NT2/D1 (cell line): Measurements from ENCODE around the gene EBLN2.

Experiments
- DNase-seq: peaks from one replicate; pipeline ENCODE4 v3.0.0-alpha.2; 2011; ENCODE audit warnings: low read depth, low spot score
- H3K27me3 ChIP-seq: 2 replicates; pipeline ENCODE4 v1.6.0; 2011; ENCODE audit warnings: mild to moderate bottlenecking; ENCODE audit not compliant: insufficient read length, insufficient read depth
- H3K36me3 ChIP-seq: 2 replicates; pipeline ENCODE4 v1.6.1; 2011; ENCODE audit warnings: mild to moderate bottlenecking, low read length, mixed read lengths; ENCODE audit not compliant: insufficient read depth, insufficient read length
- H3K4me1 ChIP-seq: 2 replicates; pipeline ENCODE4 v1.5.1; 2011; ENCODE audit not compliant: insufficient read depth, insufficient read length
- H3K4me3 ChIP-seq: 2 replicates; pipeline ENCODE4 v1.5.1; 2011; ENCODE audit warnings: low read depth; ENCODE audit not compliant: insufficient read length
- H3K9ac ChIP-seq: 2 replicates; pipeline ENCODE4 v1.6.0; 2011; ENCODE audit warnings: low read depth; ENCODE audit not compliant: insufficient read length
- H3K9me3 ChIP-seq: 2 replicates; pipeline ENCODE4 v1.5.1; 2011; ENCODE audit warnings: mild to moderate bottlenecking, low read length; ENCODE audit not compliant: insufficient read depth
- SUZ12 ChIP-seq: IDR thresholded peaks from 2 replicates; pipeline ENCODE4 v1.6.1; 2011; ENCODE audit not compliant: insufficient read length, insufficient read depth; ENCODE audit errors: extremely low read depth
- YY1 ChIP-seq: IDR thresholded peaks from 2 replicates; pipeline ENCODE4 v1.6.1; 2011; ENCODE audit not compliant: insufficient read length, insufficient read depth
- ZNF274 ChIP-seq: IDR thresholded peaks from 2 replicates; pipeline ENCODE4 v1.6.1; 2011; ENCODE audit warnings: mild to moderate bottlenecking, low read depth, low read length

EBLN2 gene

DNA sequence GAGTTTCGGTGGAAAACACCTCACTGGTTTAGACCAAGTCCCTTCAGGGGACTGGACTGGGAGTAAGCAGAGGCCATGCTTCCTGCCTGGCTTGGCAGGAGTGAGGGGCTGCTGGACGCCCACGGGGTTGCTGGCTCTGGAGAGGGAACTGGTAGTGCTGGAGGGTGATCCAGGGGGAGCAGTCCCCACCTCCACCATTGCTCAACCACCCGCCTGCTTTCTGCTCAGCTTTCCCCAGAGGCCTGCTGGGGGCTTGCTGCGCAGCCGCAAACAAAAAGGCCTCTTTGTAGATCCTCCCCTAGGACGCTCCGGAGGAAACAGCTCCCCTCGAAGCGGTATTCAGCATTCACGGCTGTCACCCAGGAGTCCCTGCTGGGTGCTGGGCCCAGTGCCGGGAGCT, 33.5 kb downstream of the EBLN2 start:
- H3K27me3 ChIP-seq = no peaks in the 10 kb centered on the region
- H3K36me3 ChIP-seq = no peaks in the 10 kb centered on the region
- H3K9ac ChIP-seq = peak overlapping the region; percentile 46
- TF ChIP-seq SUZ12 (no peak), YY1 (no peak), ZNF274 (no peak)
- peak; percentile 32 for DNase-seq
- peak overlapping the region; percentile 17 for H3K4me3 ChIP-seq
- no peaks in the 10 kb centered on the region for H3K9me3 ChIP-seq
- no peaks in the 10 kb centered on the region for H3K4me1 ChIP-seq

DNA sequence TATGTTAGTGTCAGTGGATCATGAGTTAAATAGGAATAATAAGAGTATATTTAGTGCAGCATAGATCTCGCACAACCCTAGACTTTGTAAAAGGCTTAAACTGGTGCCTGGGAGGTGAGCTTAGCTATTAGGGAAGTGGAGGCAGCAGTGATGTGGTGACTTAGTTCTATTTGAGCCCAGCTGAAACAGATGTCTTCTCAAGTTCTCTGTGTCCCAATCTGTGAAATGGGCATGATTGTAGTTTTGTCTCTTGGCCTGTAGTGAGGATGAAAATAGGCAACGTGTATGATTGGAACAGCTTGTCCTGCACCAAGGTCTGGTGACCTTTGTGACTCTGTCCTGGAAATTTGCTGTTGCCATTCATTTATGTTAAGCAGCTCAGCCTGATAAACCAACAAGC, 34.7 kb downstream of the EBLN2 start:
- no peak overlapping the region for H3K4me3 ChIP-seq
- no peaks in the 10 kb centered on the region for H3K4me1 ChIP-seq
- H3K36me3 ChIP-seq = no peaks in the 10 kb centered on the region
- no peak overlapping the region for H3K9ac ChIP-seq
- H3K9me3 ChIP-seq = no peaks in the 10 kb centered on the region
- TF ChIP-seq ZNF274 = no peak
- no peaks in the 10 kb centered on the region for H3K27me3 ChIP-seq
- DNase-seq = no peak

- Histone ChIP-seq H3K9ac (no peak overlapping the region), H3K27me3 (no peaks in the 10 kb centered on the region), H3K36me3 (no peaks in the 10 kb centered on the region), H3K9me3 (no peaks in the 10 kb centered on the region), H3K4me3 (no peak overlapping the region), H3K4me1 (peaks cover 3% of the 10 kb centered on the region)
- no peak for TF ChIP-seq ZNF274
- no peak for TF ChIP-seq SUZ12
- TF ChIP-seq YY1 = no peak
- no peak for DNase-seq
These were observed 36.6 kb downstream of the EBLN2 start for GRCh38 chr3:73098026-73098425.

GRCh38 chr3:73098873-73099272, 37.4 kb downstream of the EBLN2 start:
- no peak for DNase-seq
- Histone ChIP-seq H3K9me3 (no peaks in the 10 kb centered on the region), H3K4me1 (peaks cover 5% of the 10 kb centered on the region), H3K9ac (no peak overlapping the region), H3K4me3 (no peak overlapping the region), H3K36me3 (no peaks in the 10 kb centered on the region), H3K27me3 (no peaks in the 10 kb centered on the region)
- TF ChIP-seq YY1 = no peak
- TF ChIP-seq SUZ12 = no peak
- no peak for TF ChIP-seq ZNF274

DNA sequence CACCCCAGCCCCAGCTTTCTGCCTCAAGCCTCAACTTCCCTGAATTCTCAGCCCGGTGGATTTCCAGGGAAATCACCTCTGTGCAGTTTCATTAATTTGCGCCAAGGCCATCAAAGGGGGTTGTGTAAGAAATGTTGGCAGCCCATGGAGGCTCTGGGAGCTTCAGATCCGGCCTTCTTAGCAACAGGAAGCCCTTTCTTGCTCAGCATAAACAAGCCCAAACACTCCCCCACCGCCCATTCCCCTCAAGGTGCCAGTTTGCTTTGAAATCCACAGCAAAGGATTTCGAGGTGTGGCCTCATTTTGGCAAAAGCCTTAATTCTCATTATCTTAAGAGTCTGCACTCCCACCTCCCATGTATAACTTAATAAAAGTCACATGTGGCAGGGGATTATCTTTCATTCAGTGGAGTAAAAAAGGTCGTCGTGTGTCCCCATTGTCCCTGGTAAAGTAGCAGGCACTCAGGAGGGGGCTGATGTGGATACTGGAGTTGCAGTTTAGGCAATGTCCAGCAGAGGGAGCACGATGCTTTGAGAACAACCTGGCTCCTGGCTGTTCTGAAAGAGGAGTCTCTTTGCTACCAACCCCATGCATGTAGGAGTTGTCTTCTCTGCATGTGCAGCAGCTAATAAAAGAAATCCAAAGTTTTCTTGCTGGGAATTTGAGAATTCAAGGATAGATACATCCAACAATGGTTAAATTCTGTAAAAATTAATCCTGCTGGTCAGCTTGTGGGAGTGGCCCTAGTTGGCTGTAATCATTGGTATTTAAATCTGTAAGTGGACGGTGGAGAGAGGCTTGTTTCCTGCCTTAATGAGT, 39.5 kb downstream of the EBLN2 start:
- no peaks in the 10 kb centered on the region for H3K36me3 ChIP-seq
- TF ChIP-seq ZNF274 (no peak), SUZ12 (no peak), YY1 (no peak)
- DNase-seq = peak; percentile 87
- H3K9me3 ChIP-seq = no peaks in the 10 kb centered on the region
- peaks cover 5% of the 10 kb centered on the region for H3K4me1 ChIP-seq
- no peaks in the 10 kb centered on the region for H3K27me3 ChIP-seq
- no peak overlapping the region for H3K4me3 ChIP-seq
- H3K9ac ChIP-seq = no peak overlapping the region

DNA sequence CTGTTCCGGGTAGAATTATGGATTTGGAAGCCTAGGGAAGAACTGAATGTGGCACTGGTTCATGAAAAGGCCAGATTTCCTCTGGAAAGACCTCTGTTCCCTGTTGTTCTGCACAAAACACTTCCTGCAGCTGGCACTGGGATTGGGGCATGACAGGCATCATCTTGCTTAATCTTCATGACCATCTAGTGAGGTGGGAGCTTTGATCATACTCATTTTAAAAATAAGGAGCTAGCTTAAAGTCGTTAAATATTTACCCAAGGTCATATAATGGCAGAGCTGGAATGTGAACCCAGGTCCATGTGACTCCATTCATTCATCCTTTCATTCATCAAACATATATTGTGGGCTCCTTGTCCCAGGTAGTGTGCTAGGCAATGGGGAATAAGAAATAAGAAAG, 40.4 kb downstream of the EBLN2 start:
- Histone ChIP-seq H3K4me1 (peaks cover 5% of the 10 kb centered on the region), H3K9ac (no peak overlapping the region), H3K9me3 (no peaks in the 10 kb centered on the region), H3K4me3 (no peak overlapping the region), H3K27me3 (no peaks in the 10 kb centered on the region), H3K36me3 (no peaks in the 10 kb centered on the region)
- DNase-seq = no peak
- TF ChIP-seq ZNF274 (no peak), YY1 (no peak), SUZ12 (no peak)

DNA sequence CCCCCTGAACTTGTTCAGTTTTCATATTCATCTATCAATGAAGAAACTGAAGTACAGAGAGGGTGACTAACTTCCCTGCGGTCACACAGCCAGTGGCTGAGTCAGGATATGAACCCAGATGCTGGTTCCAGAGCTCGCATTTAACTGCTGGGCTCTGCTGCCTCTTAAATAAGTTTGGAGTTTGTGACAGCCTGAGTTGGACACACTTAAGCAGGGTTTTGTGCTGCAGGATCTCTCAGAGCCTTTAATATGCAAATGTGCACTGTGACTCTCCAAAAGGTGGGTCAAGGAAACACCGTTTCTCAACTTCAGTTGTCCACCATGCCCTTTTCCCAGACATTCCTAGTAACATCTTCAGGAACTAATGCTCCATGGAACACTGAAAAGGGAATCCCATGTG, 45.8 kb downstream of the EBLN2 start:
- DNase-seq = no peak
- no peaks in the 10 kb centered on the region for H3K27me3 ChIP-seq
- TF ChIP-seq ZNF274 (no peak), SUZ12 (no peak)
- H3K9me3 ChIP-seq = no peaks in the 10 kb centered on the region
- no peak overlapping the region for H3K9ac ChIP-seq
- H3K36me3 ChIP-seq = no peaks in the 10 kb centered on the region
- H3K4me3 ChIP-seq = no peak overlapping the region
- peaks cover 5% of the 10 kb centered on the region for H3K4me1 ChIP-seq
